CD8-positive, alpha-beta memory T cell (primary cell): Measurements from ENCODE around the gene FGD3. TPM values are rescaled to one million over a fixed set of nuclear protein-coding genes. Genes with fewer than 3 reads are reported as not detected.
A peak's percentile ranks its signal among the peaks of the same experiment; 100 is the strongest.

Experiments
- CTCF ChIA-PET: fragments of 350-600 bp; sonication (Branson Sonifier 250); formaldehyde crosslinking; loops from one replicate; lab custom pipeline; 2021; ENCODE audit warnings: antibody characterized with exemption; lab: Charles Lee
- POLR2A ChIA-PET: fragments of 350-600 bp; sonication (Branson Sonifier 250); formaldehyde crosslinking; loops from one replicate; lab custom pipeline; 2021; ENCODE audit warnings: antibody characterized with exemption; lab: Charles Lee
- DNase-seq, 5 donors: peaks; one replicate each; pipeline versions ENCODE4 v3.0.0 to v3.0.0-alpha.2; 2020 to 2022; ENCODE audit warnings: mixed read lengths in 1 of 5
- H3K27ac ChIP-seq: one replicate; pipeline ENCODE4 v1.7.0; 2013; ENCODE audit warnings: low read depth, mild to moderate bottlenecking, low read length, moderate library complexity
- H3K27me3 ChIP-seq: 2 replicates; pipeline ENCODE4 v1.7.0; 2013; ENCODE audit warnings: low read length, mild to moderate bottlenecking; ENCODE audit not compliant: insufficient read depth, poor library complexity, severe bottlenecking
- H3K36me3 ChIP-seq: 2 replicates; pipeline ENCODE4 v1.7.0; 2013; ENCODE audit warnings: mild to moderate bottlenecking, low read length, moderate library complexity; ENCODE audit not compliant: insufficient read depth
- H3K4me1 ChIP-seq: 2 replicates; pipeline ENCODE4 v1.7.0; 2013; ENCODE audit warnings: mild to moderate bottlenecking, low read length, moderate library complexity; ENCODE audit not compliant: insufficient read depth
- H3K4me3 ChIP-seq: 2 replicates; pipeline ENCODE4 v1.7.0; 2013; ENCODE audit warnings: mild to moderate bottlenecking, low read length
- H3K9me3 ChIP-seq: 2 replicates; pipeline ENCODE4 v1.7.0; 2013; ENCODE audit warnings: mild to moderate bottlenecking, low read length
- H3K27ac Mint-ChIP-seq, 8 donors: one replicate each; pipeline ENCODE4 v1.8.0; 2020 to 2021; ENCODE audit warnings: mixed read lengths in 8 of 8, mild to moderate bottlenecking in 6 of 8, inconsistent platforms in 3 of 8, moderate library complexity in 3 of 8
- H3K27me3 Mint-ChIP-seq, 2 donors: one replicate each; pipeline ENCODE4 v1.8.0; 2020 to 2021; ENCODE audit warnings: mixed read lengths in 2 of 2, mild to moderate bottlenecking in 1 of 2, moderate library complexity in 1 of 2
- H3K36me3 Mint-ChIP-seq, 3 donors: one replicate each; pipeline ENCODE4 v1.8.0; 2020 to 2021; ENCODE audit warnings: mixed read lengths in 3 of 3, inconsistent platforms in 1 of 3, mild to moderate bottlenecking in 1 of 3
- H3K4me1 Mint-ChIP-seq, 3 donors: one replicate each; pipeline ENCODE4 v1.8.0; 2020 to 2021; ENCODE audit warnings: mixed read lengths in 3 of 3, inconsistent platforms in 1 of 3, mild to moderate bottlenecking in 1 of 3
- H3K4me3 Mint-ChIP-seq, 7 donors: one replicate each; pipeline ENCODE4 v1.8.0; 2020 to 2021; ENCODE audit warnings: mixed read lengths in 7 of 7, mild to moderate bottlenecking in 6 of 7, moderate library complexity in 4 of 7, inconsistent platforms in 2 of 7
- H3K9me3 Mint-ChIP-seq, 5 donors: one replicate each; pipeline ENCODE4 v1.8.0; 2020 to 2022; ENCODE audit warnings: mixed read lengths in 5 of 5, mild to moderate bottlenecking in 3 of 5, moderate library complexity in 2 of 5, inconsistent platforms in 1 of 5
- polyA plus RNA-seq: library from polyadenylated mRNA; unstranded; fragments of 300-500 nt; fragmentation: Illumina TruSeq; gene quantifications from one replicate; pipeline ENCODE4 v1.2.3, GENCODE V29; 2021
- total RNA-seq, 2 experiments: library from RNA; stranded (reverse); gene quantifications; one replicate each; pipeline ENCODE4 v1.2.3, GENCODE V29; 2021

FGD3 gene
- total and polyA plus RNA-seq, 3 experiments from 2014 or later: 54.6 to 134 (median 56.5) TPM

DNA sequence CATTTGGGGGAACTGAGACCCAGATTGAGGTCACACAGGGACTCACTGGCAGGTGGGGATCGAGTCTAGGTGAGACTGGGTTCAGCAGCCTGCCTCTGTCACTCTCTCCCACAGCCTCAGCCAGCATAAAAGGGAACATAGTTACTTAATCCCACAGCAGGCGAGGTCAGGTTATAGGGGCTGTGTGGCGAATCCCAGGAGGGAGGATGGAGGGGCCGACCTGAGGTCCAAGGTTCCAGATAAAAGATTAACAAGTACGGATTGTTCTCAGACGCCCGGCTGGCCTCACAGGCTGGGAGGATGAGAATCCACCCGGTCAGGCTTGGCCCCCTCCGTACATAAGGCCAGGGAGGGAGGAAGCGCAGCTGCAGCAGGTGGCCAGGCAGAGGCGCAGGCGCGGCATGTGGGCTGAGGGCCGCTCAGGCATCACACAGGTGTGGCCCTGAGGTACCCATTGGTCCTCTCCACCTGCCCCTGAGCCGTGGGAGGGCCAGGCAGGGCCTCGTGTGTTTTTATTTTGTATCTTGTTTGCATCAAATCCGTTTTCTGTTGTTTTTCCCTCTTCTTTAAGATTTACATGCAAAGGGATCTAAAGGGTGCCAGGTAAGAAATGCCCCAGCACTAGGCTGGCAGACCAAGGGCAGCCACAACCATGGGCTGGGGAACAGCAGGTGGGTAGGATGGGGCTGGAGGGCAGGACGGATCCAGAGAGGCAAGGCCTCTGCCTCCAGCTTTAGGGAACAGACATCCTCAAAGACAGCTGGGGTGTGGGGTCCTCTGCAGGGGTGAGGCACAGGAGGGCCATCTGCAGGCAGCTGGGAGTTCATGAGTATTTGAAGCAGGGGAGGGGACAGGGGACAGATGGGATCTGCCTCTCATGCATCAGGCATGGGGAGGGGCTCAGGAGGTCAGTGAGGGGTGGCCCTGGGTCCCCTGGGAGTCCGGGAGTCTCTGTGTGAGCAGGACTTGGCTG, 114.8 kb downstream of the FGD3 start:
- Histone ChIP-seq H3K4me1 (peaks cover 81% of the 10 kb centered on the region), H3K27ac (no peak overlapping the region), H3K36me3 (peaks cover 5% of the 10 kb centered on the region), H3K4me3 (peak overlapping the region; percentile 72), H3K27me3 (no peaks in the 10 kb centered on the region), H3K9me3 (no peaks in the 10 kb centered on the region)
- CTCF ChIA-PET: interaction anchor here (1.8 to 1.9 kb wide), 2 partner anchors 45 to 47 kb away, joined by 4 to 5 read pairs; no protein-coding TSS in a partner anchor
- peak in 1 of 5 donors; percentile 1 for DNase-seq
- Mint-ChIP-seq H3K27me3 (peaks cover 0 to 2% of the 10 kb centered on the region in 2 donors), H3K4me1 (peaks cover 75 to 92% (median 87%) of the 10 kb centered on the region in 3 donors), H3K27ac (peak overlapping the region; percentile 83 to 99 (median 90)), H3K36me3 (peaks cover 0 to 31% (median 3%) of the 10 kb centered on the region in 3 donors), H3K9me3 (peaks cover 0 to 2% (median 0%) of the 10 kb centered on the region in 5 donors), H3K4me3 (peak overlapping the region; percentile 40 to 98 (median 92))
- POLR2A ChIA-PET: interaction anchor here (0.5 to 1.9 kb wide), 4 partner anchors 25 to 81 kb away, joined by 3 to 9 read pairs (median 3); no protein-coding TSS in a partner anchor

DNA sequence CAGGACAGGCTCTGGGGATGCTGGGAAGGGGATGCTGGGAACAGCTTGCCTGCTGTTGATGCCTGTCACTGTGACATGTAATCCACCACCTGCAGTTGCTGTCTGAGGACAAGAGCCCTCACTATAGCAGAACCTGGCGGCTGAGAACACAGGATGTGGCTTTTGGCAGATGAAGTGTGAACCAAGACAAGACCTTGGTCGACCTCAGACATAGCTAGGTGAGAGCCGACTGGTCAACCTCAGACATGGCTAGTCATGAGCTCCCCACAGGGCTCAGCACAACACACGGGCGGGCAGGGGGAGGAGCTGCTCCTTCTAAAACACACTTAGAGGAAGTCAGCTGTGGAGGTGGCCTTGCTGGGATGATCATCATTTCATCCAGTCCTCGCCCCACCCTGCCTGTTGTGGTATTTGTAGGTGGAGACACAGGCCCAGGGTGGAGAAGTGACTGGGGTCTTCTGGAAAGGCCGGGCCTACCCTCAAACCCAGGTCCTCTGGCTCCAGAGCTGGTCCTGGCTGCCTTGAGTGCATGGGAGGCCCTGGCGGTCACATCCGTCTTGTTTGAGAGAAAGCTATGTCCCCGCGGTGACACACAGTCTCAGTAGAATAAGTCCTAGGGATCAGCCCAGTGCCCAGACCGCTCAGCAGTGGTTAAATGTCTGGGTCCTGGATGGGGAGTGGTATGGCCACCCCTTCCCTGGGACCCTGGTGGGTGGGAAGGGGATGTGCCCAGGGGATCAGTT, 117.2 kb downstream of the FGD3 start:
- H3K4me1 ChIP-seq: peaks cover 87% of the 10 kb centered on the region
- Mint-ChIP-seq H3K27ac (peak overlapping the region; percentile 94 to 99 (median 98)), H3K27me3 (peaks cover 0 to 2% of the 10 kb centered on the region in 2 donors), H3K9me3 (peaks cover 0 to 2% (median 0%) of the 10 kb centered on the region in 5 donors), H3K4me1 (peaks cover 74 to 98% (median 97%) of the 10 kb centered on the region in 3 donors), H3K36me3 (peaks cover 5 to 46% (median 7%) of the 10 kb centered on the region in 3 donors), H3K4me3 (peak overlapping the region; percentile 80 to 92 (median 82))
- H3K27me3 ChIP-seq: no peaks in the 10 kb centered on the region
- peak overlapping the region; percentile 72 for H3K4me3 ChIP-seq
- H3K27ac ChIP-seq: peak overlapping the region; percentile 59
- DNase-seq: peak; percentile 81 to 96 (median 90)
- ChIA-PET CTCF (interaction anchor here (0.7 to 3.0 kb wide), 19 partner anchors 11 to 108 kb away, joined by 3 to 23 read pairs (median 4); no protein-coding TSS in a partner anchor), POLR2A (interaction anchor here (0.7 to 3.2 kb wide), 21 partner anchors 9 to 111 kb away, joined by 3 to 32 read pairs (median 5); partner anchors contain the start of genes CARD19 and NINJ1)
- no peaks in the 10 kb centered on the region for H3K9me3 ChIP-seq
- peaks cover 11% of the 10 kb centered on the region for H3K36me3 ChIP-seq

DNA sequence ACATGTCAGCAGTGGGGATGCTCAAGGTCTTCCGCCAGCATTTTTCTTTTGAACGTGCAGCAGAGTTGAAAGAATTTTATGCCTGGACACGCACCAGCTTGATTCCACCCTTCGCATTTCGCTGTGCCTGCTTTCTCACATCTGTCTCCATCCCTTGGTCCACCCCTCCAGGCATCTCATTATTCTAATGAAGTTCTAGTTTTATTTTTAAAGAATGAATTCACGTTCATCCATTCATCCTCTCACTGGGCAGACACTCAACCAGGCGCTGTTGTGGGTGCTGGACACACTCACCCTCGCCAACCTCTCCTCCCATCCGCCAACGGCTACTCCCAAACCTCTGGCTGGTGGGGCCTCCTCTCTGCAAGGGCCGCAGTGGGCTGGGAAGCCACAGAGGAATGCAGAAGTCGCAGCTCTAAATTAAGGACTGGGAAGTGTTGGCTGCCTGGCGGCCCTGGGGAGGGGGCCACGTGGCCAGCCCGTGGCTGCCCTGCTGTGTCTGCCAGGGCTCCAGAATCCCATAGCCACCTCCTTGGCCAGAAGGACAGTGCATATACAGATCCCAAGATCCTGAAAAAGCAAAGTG, 117.9 kb downstream of the FGD3 start:
- H3K9me3 ChIP-seq: no peaks in the 10 kb centered on the region
- peaks cover 11% of the 10 kb centered on the region for H3K36me3 ChIP-seq
- Mint-ChIP-seq H3K9me3 (peaks cover 0 to 2% (median 0%) of the 10 kb centered on the region in 5 donors), H3K4me1 (peaks cover 68 to 96% (median 90%) of the 10 kb centered on the region in 3 donors), H3K27ac (peak overlapping the region; percentile 94 to 99 (median 98)), H3K4me3 (peak overlapping the region in 6 of 7 donors; percentile 80 to 92 (median 86)), H3K36me3 (peaks cover 5 to 50% (median 7%) of the 10 kb centered on the region in 3 donors), H3K27me3 (peaks cover 0 to 2% of the 10 kb centered on the region in 2 donors)
- CTCF ChIA-PET: interaction anchor here (0.8 to 3.0 kb wide), 16 partner anchors 10 to 108 kb away, joined by 3 to 23 read pairs (median 4); no protein-coding TSS in a partner anchor
- peak overlapping the region; percentile 48 for H3K4me3 ChIP-seq
- no peaks in the 10 kb centered on the region for H3K27me3 ChIP-seq
- H3K27ac ChIP-seq: no peak overlapping the region
- no peak for DNase-seq
- POLR2A ChIA-PET: interaction anchor here (0.8 to 3.2 kb wide), 14 partner anchors 10 to 112 kb away, joined by 4 to 32 read pairs (median 6); partner anchors contain the start of genes CARD19 and NINJ1
- peaks cover 87% of the 10 kb centered on the region for H3K4me1 ChIP-seq

DNA sequence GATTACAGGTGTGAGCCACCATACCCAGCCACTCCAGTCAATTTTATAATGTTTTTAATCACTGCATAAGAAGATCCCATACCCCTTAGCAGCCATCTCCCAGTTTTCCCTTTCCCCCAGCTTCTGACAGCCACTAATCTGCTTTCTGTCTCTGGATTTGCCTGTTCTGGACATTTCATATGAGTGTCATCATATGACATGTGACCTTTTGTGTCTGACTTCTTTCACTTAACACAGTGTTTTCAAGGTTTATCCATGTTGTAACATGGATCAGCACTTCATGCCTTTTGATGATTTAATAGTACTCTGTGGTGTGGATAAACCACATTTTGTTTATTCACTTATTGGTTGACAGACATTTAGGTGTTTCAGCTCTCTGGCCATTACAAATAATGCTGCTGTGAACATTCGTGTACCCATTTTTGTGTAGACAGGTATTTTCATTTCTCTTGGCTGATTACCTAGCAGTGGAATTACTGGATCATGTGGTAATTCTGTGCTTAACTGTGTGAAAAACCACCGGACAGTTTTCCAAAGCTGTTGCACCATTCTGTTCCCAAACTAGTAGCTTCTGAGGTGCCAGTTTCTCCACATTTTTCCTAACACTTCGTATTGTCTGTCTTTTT, 119.8 kb downstream of the FGD3 start:
- H3K4me3 Mint-ChIP-seq: peak overlapping the region in 2 of 7 donors; percentile 19 to 29
- H3K36me3 ChIP-seq: peaks cover 20% of the 10 kb centered on the region

DNA sequence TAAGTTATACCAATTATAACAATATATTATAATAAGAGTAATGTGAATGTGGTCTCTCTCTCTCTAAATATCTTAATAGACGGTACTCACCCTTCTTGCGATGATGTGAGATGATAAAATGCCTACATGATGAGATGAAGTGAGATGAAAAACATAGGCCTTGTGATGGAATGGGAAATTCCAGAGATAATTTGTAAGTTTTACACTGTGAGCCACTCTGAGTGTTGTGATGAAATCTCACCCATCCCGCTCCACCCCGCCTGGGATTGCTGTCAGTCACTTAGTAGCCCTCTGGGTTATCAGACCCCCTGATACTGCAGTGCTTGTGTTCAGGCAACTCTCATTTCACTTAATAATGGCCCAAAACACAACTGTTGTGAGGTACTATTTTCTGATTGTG, 121.6 kb downstream of the FGD3 start:
- peaks cover 0 to 2% of the 10 kb centered on the region in 2 donors for H3K27me3 Mint-ChIP-seq
- peaks cover 0 to 2% (median 0%) of the 10 kb centered on the region in 5 donors for H3K9me3 Mint-ChIP-seq
- H3K27me3 ChIP-seq: no peaks in the 10 kb centered on the region
- H3K4me3 ChIP-seq: no peak overlapping the region
- H3K36me3 Mint-ChIP-seq: peaks cover 7 to 64% (median 7%) of the 10 kb centered on the region in 3 donors
- peaks cover 46 to 90% (median 73%) of the 10 kb centered on the region in 3 donors for H3K4me1 Mint-ChIP-seq
- H3K9me3 ChIP-seq: no peaks in the 10 kb centered on the region
- CTCF ChIA-PET: no interaction called here
- H3K27ac Mint-ChIP-seq: peak overlapping the region in 1 of 8 donors; percentile 15
- H3K4me1 ChIP-seq: peaks cover 78% of the 10 kb centered on the region
- H3K4me3 Mint-ChIP-seq: no peak overlapping the region
- H3K36me3 ChIP-seq: peaks cover 23% of the 10 kb centered on the region
- POLR2A ChIA-PET: interaction anchor here (0.6 kb wide), 1 partner anchor 66 kb away, joined by 3 read pairs; no protein-coding TSS in a partner anchor
- no peak overlapping the region for H3K27ac ChIP-seq
- peak in 1 of 5 donors; percentile 19 for DNase-seq

More for the DNA sequence above, 119.8 kb downstream of the FGD3 start:
- H3K4me3 ChIP-seq: no peak overlapping the region
- Mint-ChIP-seq H3K9me3 (peaks cover 0 to 2% (median 0%) of the 10 kb centered on the region in 5 donors), H3K4me1 (peaks cover 56 to 93% (median 81%) of the 10 kb centered on the region in 3 donors), H3K27ac (peak overlapping the region in 7 of 8 donors; percentile 16 to 97 (median 74)), H3K36me3 (peaks cover 7 to 59% (median 7%) of the 10 kb centered on the region in 3 donors), H3K27me3 (peaks cover 0 to 2% of the 10 kb centered on the region in 2 donors)
- peaks cover 87% of the 10 kb centered on the region for H3K4me1 ChIP-seq
- H3K9me3 ChIP-seq: no peaks in the 10 kb centered on the region
- H3K27ac ChIP-seq: no peak overlapping the region
- H3K27me3 ChIP-seq: no peaks in the 10 kb centered on the region
- ChIA-PET CTCF (interaction anchor here (0.8 kb wide), 1 partner anchor 39 kb away, joined by 4 read pairs; no protein-coding TSS in a partner anchor), POLR2A (interaction anchor here (0.6 to 0.9 kb wide), 2 partner anchors 28 to 58 kb away, joined by 3 read pairs; no protein-coding TSS in a partner anchor)
- peak in 1 of 5 donors; percentile 8 for DNase-seq

DNA sequence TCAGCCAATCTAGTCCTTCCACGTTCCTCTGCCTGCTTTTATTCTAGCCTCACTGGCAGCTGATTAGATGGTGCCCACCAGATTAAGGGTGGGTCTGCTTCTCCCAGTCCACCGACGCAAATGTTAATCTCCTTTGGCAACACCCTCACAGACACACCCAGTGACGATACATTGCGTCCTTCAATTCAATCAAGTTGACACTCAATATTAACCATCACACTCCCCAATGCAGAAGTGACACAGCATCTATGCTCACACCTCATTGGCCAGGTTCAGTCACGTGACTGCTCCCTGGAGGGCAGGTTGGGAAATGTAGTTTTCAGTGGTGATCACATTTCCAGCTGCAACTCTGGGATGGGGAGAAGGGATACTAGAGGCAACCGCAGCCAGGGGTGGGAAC, 124.1 kb downstream of the FGD3 start:
- H3K36me3 ChIP-seq: peaks cover 22% of the 10 kb centered on the region
- CTCF ChIA-PET: interaction anchor here (1.0 to 1.3 kb wide), 3 partner anchors 38 to 68 kb away, joined by 3 to 4 read pairs (median 3); no protein-coding TSS in a partner anchor
- H3K27ac ChIP-seq: no peak overlapping the region
- no peak for DNase-seq
- H3K27me3 Mint-ChIP-seq: no peaks in the 10 kb centered on the region
- no peaks in the 10 kb centered on the region for H3K9me3 ChIP-seq
- H3K9me3 Mint-ChIP-seq: no peaks in the 10 kb centered on the region
- H3K4me3 ChIP-seq: no peak overlapping the region
- H3K36me3 Mint-ChIP-seq: peaks cover 4 to 62% (median 7%) of the 10 kb centered on the region in 3 donors
- H3K4me1 ChIP-seq: peaks cover 60% of the 10 kb centered on the region
- POLR2A ChIA-PET: interaction anchor here (0.6 to 1.0 kb wide), 2 partner anchors 12 to 82 kb away, joined by 3 read pairs; no protein-coding TSS in a partner anchor
- H3K4me3 Mint-ChIP-seq: no peak overlapping the region
- no peaks in the 10 kb centered on the region for H3K27me3 ChIP-seq
- H3K4me1 Mint-ChIP-seq: peaks cover 32 to 89% (median 55%) of the 10 kb centered on the region in 3 donors
- peak overlapping the region in 2 of 8 donors; percentile 30 to 64 for H3K27ac Mint-ChIP-seq
